Activated T-cell treated with anti-CD3 and anti-CD28 coated beads, Interleukin-2, amount 50 U/mL, for 24 hours (primary cell): ENCODE measurements around the gene FOXP4.
A peak's percentile ranks its signal among the peaks of the same experiment; 100 is the strongest.

Experiments
- DNase-seq: peaks from one replicate; pipeline ENCODE4 v3.0.0-alpha.2; 2020
- H3K27ac Mint-ChIP-seq: 2 replicates; pipeline ENCODE4 v1.8.0; 2020; ENCODE audit warnings: mild to moderate bottlenecking, mixed read lengths
- H3K27me3 Mint-ChIP-seq: 2 replicates; pipeline ENCODE4 v1.8.0; 2020; ENCODE audit warnings: mixed read lengths
- H3K36me3 Mint-ChIP-seq: 2 replicates; pipeline ENCODE4 v1.8.0; 2020; ENCODE audit warnings: low read depth, mixed read lengths
- H3K4me1 Mint-ChIP-seq: 2 replicates; pipeline ENCODE4 v1.8.0; 2020; ENCODE audit warnings: low read depth, mixed read lengths
- H3K4me3 Mint-ChIP-seq: 2 replicates; pipeline ENCODE4 v1.8.0; 2020; ENCODE audit warnings: mild to moderate bottlenecking, moderate library complexity, mixed read lengths
- H3K9me3 Mint-ChIP-seq: 2 replicates; pipeline ENCODE4 v1.8.0; 2020; ENCODE audit warnings: mixed read lengths

Gene FOXP4

DNA sequence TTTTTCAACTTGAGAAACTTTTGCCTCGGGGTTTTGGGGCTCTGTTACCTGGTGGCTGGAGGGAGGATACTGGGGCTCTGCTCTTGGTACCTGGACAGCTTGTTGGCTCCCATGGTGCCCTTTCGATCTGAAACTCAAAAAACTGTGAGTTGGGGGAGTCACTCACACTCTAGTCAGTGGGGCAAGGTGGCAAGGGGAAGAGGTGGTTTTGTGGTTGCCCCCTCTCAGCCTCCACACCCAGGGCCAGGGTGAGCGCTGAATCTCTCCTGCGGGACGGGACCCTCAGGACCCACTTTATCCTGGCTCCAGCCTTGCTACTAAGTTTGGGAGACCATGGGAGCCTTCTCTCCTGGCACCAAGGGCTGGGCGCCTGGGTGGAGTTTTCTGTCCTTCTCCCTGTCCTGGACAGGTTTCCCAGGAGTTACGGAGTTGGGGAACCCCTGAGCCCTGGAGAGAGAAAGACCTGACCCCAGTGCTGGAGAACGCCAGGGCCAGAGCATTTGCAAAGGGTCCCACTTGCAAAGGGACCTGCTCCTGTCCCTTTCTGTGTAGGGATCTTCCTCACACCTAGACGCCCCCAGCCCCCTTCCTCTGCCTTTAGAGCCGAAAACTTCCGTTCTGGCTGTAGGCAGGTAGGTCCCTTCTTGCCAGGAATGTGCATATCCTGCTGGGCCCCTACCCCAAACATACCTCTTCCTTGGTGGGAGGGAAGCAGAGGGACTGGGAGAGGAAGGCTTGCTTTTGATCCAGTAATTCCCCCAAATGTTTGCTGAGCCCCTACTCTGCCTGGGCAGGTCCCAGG lies 2.9 kb downstream of the FOXP4 start:
- H3K4me1 Mint-ChIP-seq = peaks cover 35% of the 10 kb centered on the region
- peaks cover 25% of the 10 kb centered on the region for H3K36me3 Mint-ChIP-seq
- peaks cover 20% of the 10 kb centered on the region for H3K27me3 Mint-ChIP-seq
- no peak for DNase-seq
- H3K9me3 Mint-ChIP-seq = no peaks in the 10 kb centered on the region
- H3K4me3 Mint-ChIP-seq = peak overlapping the region; percentile 89
- H3K27ac Mint-ChIP-seq = no peak overlapping the region

DNA sequence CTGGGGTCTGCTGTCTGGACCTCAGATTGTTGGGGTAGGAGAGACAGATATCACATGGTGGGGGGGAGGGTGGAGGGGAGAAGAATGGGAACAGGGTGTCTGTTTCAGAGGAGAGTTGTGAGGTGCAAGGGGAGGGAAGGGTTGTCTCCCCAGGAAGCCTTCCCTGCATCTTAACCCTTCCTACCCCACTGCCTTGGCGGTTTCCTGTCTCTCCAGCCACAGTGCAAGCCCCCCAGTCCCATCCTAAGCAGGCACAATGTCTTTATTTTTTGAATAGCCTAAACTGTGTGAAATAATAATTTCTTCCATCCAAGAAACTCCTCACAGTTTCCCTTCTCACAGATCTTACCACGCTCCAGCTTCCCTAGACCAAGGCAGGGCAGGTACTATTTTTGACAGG lies 3.5 kb downstream of the FOXP4 start:
- no peak overlapping the region for H3K4me3 Mint-ChIP-seq
- peaks cover 20% of the 10 kb centered on the region for H3K27me3 Mint-ChIP-seq
- DNase-seq = no peak
- peaks cover 25% of the 10 kb centered on the region for H3K36me3 Mint-ChIP-seq
- no peaks in the 10 kb centered on the region for H3K9me3 Mint-ChIP-seq
- no peak overlapping the region for H3K27ac Mint-ChIP-seq
- peaks cover 32% of the 10 kb centered on the region for H3K4me1 Mint-ChIP-seq

DNA sequence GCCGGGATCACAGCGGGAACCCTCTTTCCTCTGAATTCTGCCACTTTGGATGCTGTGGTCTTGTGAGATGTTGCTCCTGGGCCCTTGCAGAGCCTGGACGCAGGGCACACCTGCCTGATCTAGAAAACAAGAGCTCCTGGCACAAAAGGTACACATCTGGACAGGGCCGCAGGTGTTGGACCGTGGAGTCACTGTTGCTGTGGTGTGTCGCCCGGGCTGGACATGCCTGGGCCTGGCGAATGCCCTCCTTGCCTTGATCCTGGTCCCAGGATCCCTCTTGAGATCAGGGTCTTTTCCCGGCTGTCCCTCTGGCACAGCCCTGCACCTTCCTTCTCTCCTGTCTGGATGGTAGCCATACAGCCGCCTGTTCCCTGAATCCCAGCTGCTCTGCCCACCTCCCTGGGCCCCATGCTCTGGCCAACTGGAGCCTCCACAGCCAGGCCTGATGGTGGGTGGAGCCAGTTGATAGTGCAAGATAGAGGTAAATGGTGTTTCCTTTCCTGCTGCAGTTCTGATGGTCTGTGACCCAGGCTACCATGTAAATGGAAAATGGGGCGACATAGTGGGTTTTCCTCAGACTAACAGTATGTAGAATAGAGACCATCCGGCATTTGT lies 5.0 kb downstream of the FOXP4 start:
- H3K27me3 Mint-ChIP-seq = peaks cover 20% of the 10 kb centered on the region
- H3K4me3 Mint-ChIP-seq = no peak overlapping the region
- H3K4me1 Mint-ChIP-seq = peaks cover 20% of the 10 kb centered on the region
- no peak for DNase-seq
- H3K36me3 Mint-ChIP-seq = peaks cover 25% of the 10 kb centered on the region
- no peaks in the 10 kb centered on the region for H3K9me3 Mint-ChIP-seq
- no peak overlapping the region for H3K27ac Mint-ChIP-seq

DNA sequence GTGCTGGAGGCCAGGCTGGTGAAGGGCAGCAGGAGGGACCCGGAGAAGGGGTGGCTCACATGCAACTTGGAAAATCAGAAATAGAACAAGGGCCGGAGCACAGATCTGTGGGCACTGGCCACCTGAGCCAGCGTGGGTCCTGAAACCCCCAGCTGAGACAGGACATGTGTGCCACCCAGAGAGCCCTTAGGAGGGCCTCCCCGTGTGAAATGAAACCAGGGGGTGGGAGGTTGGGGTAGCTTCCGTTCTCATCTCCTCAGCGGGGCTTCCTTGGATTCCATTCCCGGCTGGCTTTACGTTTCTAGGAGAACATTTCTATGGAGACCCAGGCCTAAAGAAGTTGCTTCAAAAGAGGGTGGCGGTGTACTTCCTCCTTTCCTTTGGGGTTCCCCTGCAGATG lies 5.7 kb downstream of the FOXP4 start:
- Mint-ChIP-seq H3K27ac (no peak overlapping the region), H3K36me3 (peaks cover 25% of the 10 kb centered on the region), H3K4me3 (no peak overlapping the region), H3K27me3 (peaks cover 20% of the 10 kb centered on the region), H3K4me1 (peaks cover 20% of the 10 kb centered on the region), H3K9me3 (no peaks in the 10 kb centered on the region)
- DNase-seq = no peak

DNA sequence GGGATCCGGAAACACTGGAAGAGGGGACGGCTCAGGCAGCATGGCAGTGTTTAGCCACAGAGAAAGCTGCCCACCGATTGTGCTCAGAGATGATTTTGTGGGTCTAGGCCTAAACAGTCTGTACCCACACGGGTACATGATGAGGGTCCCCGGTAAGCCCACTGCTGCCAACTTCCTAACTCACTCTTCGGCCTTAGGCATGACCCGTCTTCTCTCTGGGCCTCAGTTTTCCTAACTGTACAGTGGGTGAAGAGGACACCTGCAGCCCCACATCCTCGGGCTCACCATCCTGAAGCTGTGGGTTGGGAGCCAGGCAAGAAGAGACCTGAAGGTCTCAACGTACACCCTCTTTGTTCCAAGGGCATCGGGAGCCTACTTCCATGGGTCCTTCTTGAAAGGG lies 6.5 kb downstream of the FOXP4 start:
- peaks cover 23% of the 10 kb centered on the region for H3K36me3 Mint-ChIP-seq
- peaks cover 20% of the 10 kb centered on the region for H3K4me1 Mint-ChIP-seq
- H3K27me3 Mint-ChIP-seq = peaks cover 18% of the 10 kb centered on the region
- no peak for DNase-seq
- no peak overlapping the region for H3K4me3 Mint-ChIP-seq
- H3K27ac Mint-ChIP-seq = no peak overlapping the region
- H3K9me3 Mint-ChIP-seq = no peaks in the 10 kb centered on the region

DNA sequence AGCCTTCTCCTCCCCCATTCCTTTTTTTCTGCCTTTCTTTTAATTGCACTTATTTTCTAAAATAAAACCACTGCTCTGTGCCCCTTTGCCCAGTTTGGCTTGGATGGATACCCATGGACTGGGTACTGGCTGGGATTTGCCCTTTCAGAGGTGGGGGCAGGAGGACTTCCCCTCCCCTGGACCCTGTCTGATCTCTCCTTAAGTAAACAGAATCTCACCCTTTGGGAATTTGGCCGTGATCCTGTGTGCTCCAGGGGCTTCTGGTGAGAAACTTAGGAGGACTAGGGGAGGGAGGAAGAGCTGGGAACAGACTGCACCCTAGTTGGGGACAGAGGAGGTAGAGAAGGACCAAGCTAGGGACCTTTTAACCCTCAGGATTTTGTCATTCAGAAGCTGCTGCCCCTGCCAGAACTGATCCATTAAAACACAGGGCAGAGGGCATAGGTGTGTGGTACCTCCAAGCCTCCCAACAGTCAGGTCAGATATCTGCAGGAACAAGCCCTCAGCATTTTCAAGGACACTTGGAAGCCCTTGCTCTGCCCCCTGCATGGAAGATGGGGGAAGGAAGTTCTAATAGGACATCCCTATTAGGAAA lies 7.3 kb downstream of the FOXP4 start:
- no peak for DNase-seq
- Mint-ChIP-seq H3K36me3 (peaks cover 23% of the 10 kb centered on the region), H3K27me3 (peaks cover 18% of the 10 kb centered on the region), H3K4me1 (peaks cover 17% of the 10 kb centered on the region), H3K4me3 (no peak overlapping the region), H3K9me3 (no peaks in the 10 kb centered on the region), H3K27ac (no peak overlapping the region)

DNA sequence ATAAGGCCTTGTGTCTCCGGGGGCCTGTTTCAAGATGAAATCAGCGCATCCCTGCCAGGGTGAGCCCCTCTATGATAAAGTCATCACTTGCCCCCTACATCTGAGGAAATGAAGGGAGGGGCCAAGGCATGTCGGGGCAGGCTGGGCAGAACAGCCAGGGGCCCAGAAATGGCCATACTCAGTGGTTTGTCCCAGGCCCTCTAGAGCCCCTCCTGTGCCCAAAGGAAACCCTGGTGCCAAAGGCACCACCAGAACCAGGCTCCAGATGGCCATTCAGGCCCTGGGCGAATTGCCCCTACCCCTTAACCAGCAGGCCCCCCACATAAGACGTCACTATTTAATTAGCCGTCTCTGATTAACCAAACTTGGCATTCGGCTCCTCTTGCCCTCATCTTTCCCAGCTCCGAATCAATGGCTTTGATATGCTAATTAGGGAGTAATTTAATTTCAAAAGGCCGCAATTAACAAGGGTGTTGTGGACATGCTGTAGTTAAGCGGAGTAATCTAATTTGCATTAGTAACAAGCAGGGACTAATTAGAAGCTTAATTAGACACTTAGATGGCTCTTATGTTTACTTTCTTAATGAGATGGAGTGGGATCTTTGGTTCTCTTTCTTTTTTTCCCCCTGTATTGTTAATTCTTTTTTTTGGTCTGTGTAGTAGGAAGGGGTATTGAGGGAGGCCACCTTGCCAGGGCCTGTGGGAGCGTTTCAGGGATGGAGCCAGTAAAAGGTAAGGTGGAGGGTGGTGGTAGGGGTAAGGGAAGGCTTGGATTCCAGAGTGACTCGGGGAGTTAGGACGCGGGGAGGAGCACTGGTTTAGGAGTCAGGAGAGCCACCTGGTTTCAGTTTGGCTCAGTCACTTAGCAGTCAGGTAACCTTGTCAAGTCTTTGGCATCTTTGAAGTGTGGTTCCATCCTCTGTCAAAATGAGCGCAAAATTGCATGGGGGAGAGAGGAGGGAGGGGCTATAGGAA lies 9.4 kb downstream of the FOXP4 start:
- peaks cover 15% of the 10 kb centered on the region for H3K36me3 Mint-ChIP-seq
- peaks cover 20% of the 10 kb centered on the region for H3K4me1 Mint-ChIP-seq
- no peak overlapping the region for H3K27ac Mint-ChIP-seq
- H3K27me3 Mint-ChIP-seq = peaks cover 6% of the 10 kb centered on the region
- no peaks in the 10 kb centered on the region for H3K9me3 Mint-ChIP-seq
- no peak overlapping the region for H3K4me3 Mint-ChIP-seq
- DNase-seq = no peak

DNA sequence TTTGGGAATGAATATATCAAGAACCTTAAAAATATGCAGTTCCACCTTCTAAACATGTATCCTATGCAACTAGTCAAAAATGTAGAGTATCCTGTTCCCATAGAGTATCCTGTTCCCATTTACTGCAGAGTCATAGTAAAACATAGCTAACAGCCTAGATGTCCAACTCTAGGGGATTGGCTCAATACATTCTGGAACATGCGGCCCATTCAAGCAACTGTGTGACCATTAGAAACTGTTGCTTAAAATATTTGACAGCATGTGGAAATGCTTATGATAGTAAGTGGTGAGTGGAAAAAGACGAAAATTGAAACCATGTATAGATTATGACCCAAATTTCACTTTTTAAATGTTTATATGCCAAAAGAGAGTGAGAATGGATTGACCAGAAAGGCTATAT lies 11.2 kb downstream of the FOXP4 start:
- Mint-ChIP-seq H3K27me3 (no peaks in the 10 kb centered on the region), H3K4me1 (peaks cover 29% of the 10 kb centered on the region), H3K9me3 (no peaks in the 10 kb centered on the region), H3K4me3 (no peak overlapping the region), H3K36me3 (no peaks in the 10 kb centered on the region), H3K27ac (no peak overlapping the region)
- no peak for DNase-seq

DNA sequence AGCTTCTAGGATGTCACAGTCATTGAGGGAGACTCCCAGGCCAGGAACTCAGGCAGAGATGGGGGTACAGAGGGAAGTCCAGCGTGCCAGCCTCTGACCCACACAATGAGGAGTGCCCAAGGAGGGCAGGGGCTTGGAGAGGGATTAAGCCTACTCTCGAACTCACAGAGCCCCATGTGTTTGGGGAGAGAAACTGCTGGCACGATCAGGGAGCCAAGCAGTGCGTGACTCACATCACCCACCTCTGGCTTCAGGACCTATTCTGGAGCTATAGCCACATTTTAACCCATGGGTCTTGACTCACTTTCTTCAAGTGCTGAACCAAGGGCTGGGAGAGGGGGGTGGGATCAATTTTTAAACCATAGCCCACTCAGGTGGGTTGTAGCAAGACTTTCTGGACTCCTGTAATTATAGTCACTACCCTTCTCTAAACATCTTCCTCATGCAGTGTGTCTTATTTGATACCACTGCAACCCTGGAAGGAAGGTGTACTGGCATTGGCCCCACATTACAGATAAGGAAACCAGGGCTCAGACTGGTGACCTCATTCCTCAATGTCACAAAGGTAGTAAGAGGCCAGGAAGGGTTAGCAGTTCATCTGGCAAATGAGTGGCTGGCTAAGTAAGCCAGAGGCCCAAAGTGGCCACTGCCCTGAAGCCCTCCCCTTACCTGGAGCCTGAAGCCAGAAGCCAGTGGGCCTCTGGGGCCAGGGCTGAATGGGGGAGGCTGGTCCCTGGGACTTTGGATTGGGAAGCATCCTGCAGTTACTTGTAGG lies 12.0 kb downstream of the FOXP4 start:
- no peak overlapping the region for H3K4me3 Mint-ChIP-seq
- H3K27ac Mint-ChIP-seq = no peak overlapping the region
- H3K4me1 Mint-ChIP-seq = peaks cover 29% of the 10 kb centered on the region
- no peaks in the 10 kb centered on the region for H3K36me3 Mint-ChIP-seq
- no peaks in the 10 kb centered on the region for H3K9me3 Mint-ChIP-seq
- H3K27me3 Mint-ChIP-seq = no peaks in the 10 kb centered on the region
- DNase-seq = no peak

DNA sequence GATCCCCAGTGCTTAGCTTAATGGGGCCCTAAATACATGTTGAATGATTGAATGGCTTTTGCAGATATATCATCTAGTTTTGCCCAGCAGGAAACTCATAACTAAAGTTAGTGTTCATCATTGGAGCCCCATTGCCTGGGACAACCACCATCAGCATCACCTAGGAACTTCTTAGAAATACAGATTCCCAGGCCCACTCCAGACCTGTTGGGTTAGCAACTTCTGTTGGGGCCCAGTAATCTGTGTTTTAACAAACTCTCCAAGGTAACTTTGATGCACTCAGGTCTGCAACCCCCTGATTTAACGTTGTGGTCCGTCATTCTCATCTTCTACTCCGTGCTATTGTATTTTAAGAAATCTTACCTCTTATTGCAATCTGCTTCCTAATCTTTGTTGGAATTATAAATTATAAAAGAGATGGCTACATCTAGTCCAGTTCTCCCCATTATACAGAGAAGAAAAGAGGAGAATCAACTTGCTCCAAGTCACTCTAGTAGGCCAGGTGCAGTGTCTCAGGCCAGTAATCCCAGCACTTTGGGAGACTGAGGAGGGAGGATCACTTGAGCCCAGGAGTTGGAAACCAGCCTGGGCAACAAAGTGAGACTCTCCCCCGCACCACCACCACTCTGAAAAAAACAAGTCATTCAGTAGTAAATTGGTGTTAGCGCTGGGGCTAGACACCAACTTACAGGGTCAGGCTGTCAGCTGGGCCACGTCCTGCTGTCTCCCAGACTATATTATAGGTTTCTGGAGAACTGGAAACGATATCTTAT lies 13.7 kb downstream of the FOXP4 start:
- no peaks in the 10 kb centered on the region for H3K9me3 Mint-ChIP-seq
- H3K27me3 Mint-ChIP-seq = no peaks in the 10 kb centered on the region
- H3K4me1 Mint-ChIP-seq = peaks cover 29% of the 10 kb centered on the region
- H3K27ac Mint-ChIP-seq = peak overlapping the region; percentile 87
- DNase-seq = no peak
- H3K4me3 Mint-ChIP-seq = peak overlapping the region; percentile 79
- peaks cover 3% of the 10 kb centered on the region for H3K36me3 Mint-ChIP-seq

DNA sequence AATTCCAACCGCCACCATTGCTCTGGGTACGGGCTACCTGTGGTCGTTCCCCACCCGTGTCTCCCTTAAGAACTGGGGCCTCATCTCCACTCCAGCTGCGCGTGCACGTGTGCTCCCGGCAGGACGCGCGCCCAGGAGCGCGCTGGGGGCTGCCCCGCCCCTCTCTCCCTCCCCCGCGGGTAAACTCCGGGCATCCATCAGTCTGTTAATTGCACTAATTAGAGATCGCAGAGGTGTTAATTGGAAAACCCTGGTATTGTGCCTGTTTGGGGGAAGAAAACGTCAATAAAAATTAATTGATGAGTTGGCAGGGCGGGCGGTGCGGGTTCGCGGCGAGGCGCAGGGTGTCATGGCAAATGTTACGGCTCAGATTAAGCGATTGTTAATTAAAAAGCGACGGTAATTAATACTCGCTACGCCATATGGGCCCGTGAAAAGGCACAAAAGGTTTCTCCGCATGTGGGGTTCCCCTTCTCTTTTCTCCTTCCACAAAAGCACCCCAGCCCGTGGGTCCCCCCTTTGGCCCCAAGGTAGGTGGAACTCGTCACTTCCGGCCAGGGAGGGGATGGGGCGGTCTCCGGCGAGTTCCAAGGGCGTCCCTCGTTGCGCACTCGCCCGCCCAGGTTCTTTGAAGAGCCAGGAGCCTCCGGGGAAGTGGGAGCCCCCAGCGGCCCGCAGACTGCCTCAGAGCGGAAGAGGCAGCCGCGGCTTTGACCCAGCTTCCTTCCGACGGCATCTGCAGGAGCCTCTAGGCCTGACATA lies 14.4 kb downstream of the FOXP4 start:
- H3K9me3 Mint-ChIP-seq = no peaks in the 10 kb centered on the region
- peaks cover 29% of the 10 kb centered on the region for H3K4me1 Mint-ChIP-seq
- peak overlapping the region; percentile 87 for H3K27ac Mint-ChIP-seq
- H3K27me3 Mint-ChIP-seq = no peaks in the 10 kb centered on the region
- H3K36me3 Mint-ChIP-seq = peaks cover 7% of the 10 kb centered on the region
- H3K4me3 Mint-ChIP-seq = peak overlapping the region; percentile 79
- peak; percentile 88 for DNase-seq

DNA sequence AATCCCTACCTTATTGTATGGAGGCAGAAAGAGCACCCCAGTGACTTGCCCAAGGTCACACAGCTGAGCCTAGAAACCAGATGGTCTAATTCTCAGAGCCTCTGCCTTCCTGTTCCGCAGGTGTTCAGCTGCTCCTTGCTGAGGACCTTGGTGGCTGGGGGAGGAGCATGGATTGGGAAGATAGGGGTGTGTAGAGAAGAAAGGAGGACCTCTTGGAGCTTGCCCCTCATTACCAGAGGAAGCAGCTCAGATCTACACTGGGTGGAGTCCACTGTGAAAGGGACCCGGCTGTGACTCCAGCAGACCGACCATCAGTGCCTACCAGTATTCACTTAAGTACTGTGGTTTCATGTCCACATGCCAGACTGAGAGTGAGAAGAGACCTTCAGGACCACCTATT lies 15.2 kb downstream of the FOXP4 start:
- H3K4me1 Mint-ChIP-seq = peaks cover 29% of the 10 kb centered on the region
- H3K27me3 Mint-ChIP-seq = no peaks in the 10 kb centered on the region
- H3K9me3 Mint-ChIP-seq = no peaks in the 10 kb centered on the region
- peak overlapping the region; percentile 79 for H3K4me3 Mint-ChIP-seq
- H3K36me3 Mint-ChIP-seq = peaks cover 15% of the 10 kb centered on the region
- no peak for DNase-seq
- H3K27ac Mint-ChIP-seq = peak overlapping the region; percentile 64
